ENCODE results near the gene CD300LF. TPM values are rescaled to one million over a fixed set of nuclear protein-coding genes. Genes with fewer than 3 reads are reported as not detected.

Gene CD300LF
- total RNA-seq, 1 experiment from 2014 or later, result not detected

DNA sequence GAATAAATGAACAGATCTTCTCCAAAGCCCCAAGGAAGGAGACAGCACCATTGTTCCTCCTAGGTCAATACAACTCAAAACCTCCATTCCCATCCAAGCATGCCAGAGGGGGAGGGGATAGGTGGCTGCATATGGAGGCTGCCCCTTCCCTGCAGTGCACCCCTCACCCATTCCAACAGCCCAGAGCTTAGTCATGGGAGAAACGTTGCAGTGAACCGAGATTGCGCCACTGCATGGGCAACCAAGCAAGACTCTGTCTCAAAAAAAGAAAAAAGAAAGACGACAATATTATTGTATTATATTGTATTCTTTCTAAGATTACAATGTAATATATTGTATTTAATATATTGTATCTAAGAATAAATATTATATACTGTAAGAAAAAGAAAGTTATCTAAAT, 52.8 kb downstream of the CD300LF start:
- intact Hi-C loops (cut with micrococcal nuclease), result loop anchor here (5.0 kb wide), 1 partner anchor 207 kb away; no protein-coding TSS in a partner anchor
- CTCF ChIA-PET, result no interaction called here
- no TSS peak for BruUV-seq (replicated peaks)

DNA sequence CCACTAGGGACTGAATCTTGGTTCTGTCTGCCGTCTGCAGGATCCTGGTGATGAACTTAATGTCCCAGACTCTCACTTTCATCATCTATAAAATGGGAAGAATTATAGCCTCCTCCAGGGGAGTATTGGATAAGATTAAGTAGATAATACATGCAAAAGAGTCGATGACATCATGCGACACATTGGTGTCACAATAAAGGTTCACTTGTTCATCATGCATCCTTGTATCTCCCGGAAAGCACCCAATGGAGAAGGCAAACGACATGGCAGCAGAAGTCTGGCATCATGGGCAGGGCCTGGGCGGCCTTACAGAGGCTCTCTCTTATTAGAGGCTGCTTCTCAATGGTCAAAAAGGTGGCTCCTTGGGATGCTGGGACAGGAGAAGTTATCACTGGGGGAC, 54.1 kb downstream of the CD300LF start:
- no peak for ATAC-seq
- Histone ChIP-seq H2AFZ (ENCODE audit: low read length) (no peak overlapping the region), H3K4me3 (ENCODE audit: low read length) (no peak overlapping the region), H3K36me3 (ENCODE audit: low read depth, low read length) (no peaks in the 10 kb centered on the region), H3K9ac (ENCODE audit: low read length) (no peak overlapping the region), H3K4me2 (ENCODE audit: low read length) (no peak overlapping the region), H3K27ac (ENCODE audit: low read length) (no peak overlapping the region), H3K4me1 (ENCODE audit: insufficient read depth, low read length) (no peaks in the 10 kb centered on the region), H4K20me1 (ENCODE audit: low read length) (no peaks in the 10 kb centered on the region), H3K27me3 (ENCODE audit: low read length) (peaks cover 76% of the 10 kb centered on the region), H3F3A (ENCODE audit: low read length, unreplicated experiment) (no peaks in the 10 kb centered on the region), H3K79me2 (ENCODE audit: low read length) (no peaks in the 10 kb centered on the region), H3K9me3 (ENCODE audit: low read length) (no peaks in the 10 kb centered on the region), H3K9me2 (replicated peaks; ENCODE audit: low read length) (no peaks in the 10 kb centered on the region)
- DNase-seq, result no peak
- POLR2A ChIA-PET (ENCODE audit: unreplicated experiment), result no interaction called here
- BruUV-seq (replicated peaks), result no TSS peak
- CTCF ChIA-PET, result no interaction called here
- intact Hi-C loops (cut with micrococcal nuclease), result loop anchor here (5.0 kb wide), 1 partner anchor 209 kb away; no protein-coding TSS in a partner anchor
- TF ChIP-seq EZH2 (IDR thresholded peaks at IDR 0.05; ENCODE audit: low read length, unreplicated experiment) (no peak), EZH2phosphoT487 (IDR thresholded peaks at IDR 0.05; ENCODE audit: borderline replicate concordance, low read length) (no peak)
- TF ChIP-seq, protein P1, sequence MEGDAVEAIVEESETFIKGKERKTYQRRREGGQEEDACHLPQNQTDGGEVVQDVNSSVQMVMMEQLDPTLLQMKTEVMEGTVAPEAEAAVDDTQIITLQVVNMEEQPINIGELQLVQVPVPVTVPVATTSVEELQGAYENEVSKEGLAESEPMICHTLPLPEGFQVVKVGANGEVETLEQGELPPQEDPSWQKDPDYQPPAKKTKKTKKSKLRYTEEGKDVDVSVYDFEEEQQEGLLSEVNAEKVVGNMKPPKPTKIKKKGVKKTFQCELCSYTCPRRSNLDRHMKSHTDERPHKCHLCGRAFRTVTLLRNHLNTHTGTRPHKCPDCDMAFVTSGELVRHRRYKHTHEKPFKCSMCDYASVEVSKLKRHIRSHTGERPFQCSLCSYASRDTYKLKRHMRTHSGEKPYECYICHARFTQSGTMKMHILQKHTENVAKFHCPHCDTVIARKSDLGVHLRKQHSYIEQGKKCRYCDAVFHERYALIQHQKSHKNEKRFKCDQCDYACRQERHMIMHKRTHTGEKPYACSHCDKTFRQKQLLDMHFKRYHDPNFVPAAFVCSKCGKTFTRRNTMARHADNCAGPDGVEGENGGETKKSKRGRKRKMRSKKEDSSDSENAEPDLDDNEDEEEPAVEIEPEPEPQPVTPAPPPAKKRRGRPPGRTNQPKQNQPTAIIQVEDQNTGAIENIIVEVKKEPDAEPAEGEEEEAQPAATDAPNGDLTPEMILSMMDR (conservative IDR thresholded peaks at IDR 0.05; ENCODE audit: low read depth, low read length), result no peak

More for the DNA sequence above, 52.8 kb downstream of the CD300LF start:
- Histone ChIP-seq H3K36me3 (ENCODE audit: low read depth, low read length) (no peaks in the 10 kb centered on the region), H3F3A (ENCODE audit: low read length, unreplicated experiment) (no peaks in the 10 kb centered on the region), H3K9me2 (replicated peaks; ENCODE audit: low read length) (no peaks in the 10 kb centered on the region), H3K9ac (ENCODE audit: low read length) (no peak overlapping the region), H3K27me3 (ENCODE audit: low read length) (peaks cover 76% of the 10 kb centered on the region), H2AFZ (ENCODE audit: low read length) (no peak overlapping the region), H3K27ac (ENCODE audit: low read length) (no peak overlapping the region), H4K20me1 (ENCODE audit: low read length) (no peaks in the 10 kb centered on the region), H3K9me3 (ENCODE audit: low read length) (no peaks in the 10 kb centered on the region), H3K79me2 (ENCODE audit: low read length) (no peaks in the 10 kb centered on the region), H3K4me1 (ENCODE audit: insufficient read depth, low read length) (no peaks in the 10 kb centered on the region), H3K4me2 (ENCODE audit: low read length) (no peak overlapping the region), H3K4me3 (ENCODE audit: low read length) (no peak overlapping the region)
- ATAC-seq (no peak), DNase-seq (no peak)
- TF ChIP-seq EZH2phosphoT487 (IDR thresholded peaks at IDR 0.05; ENCODE audit: borderline replicate concordance, low read length), result no peak
- TF ChIP-seq, protein P1 (conservative IDR thresholded peaks at IDR 0.05; ENCODE audit: low read depth, low read length), result no peak
- TF ChIP-seq EZH2 (IDR thresholded peaks at IDR 0.05; ENCODE audit: low read length, unreplicated experiment), result no peak
- POLR2A ChIA-PET (ENCODE audit: unreplicated experiment), result no interaction called here

DNA sequence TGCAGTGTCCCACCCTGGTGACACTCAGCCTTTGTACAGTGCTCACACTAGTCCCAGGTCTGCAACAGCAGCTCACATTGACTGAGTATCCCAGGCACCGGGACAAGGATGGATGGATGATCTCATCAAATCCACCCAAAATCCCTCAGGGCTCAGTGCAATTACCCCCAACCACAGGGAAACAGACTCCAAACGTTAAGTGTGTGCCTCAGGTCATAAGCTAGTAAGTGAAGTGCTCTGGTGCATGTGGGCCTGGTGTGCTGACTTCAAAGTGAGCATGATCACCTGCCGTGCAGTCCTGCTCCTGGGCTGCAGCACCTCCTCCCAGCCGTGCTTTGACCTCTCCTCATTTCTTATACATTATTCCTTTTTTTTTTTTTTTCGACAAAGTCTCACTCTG, 58.0 kb downstream of the CD300LF start:
- no peaks in the 10 kb centered on the region for H3K79me2 ChIP-seq (ENCODE audit: low read length)
- intact Hi-C loops (cut with micrococcal nuclease), result loop anchor here (5.0 kb wide), 1 partner anchor 213 kb away; no protein-coding TSS in a partner anchor
- H3K36me3 ChIP-seq (ENCODE audit: low read depth, low read length), result no peaks in the 10 kb centered on the region
- H3K9me2 ChIP-seq (replicated peaks; ENCODE audit: low read length), result no peaks in the 10 kb centered on the region
- no peak overlapping the region for H2AFZ ChIP-seq (ENCODE audit: low read length)
- no TSS peak for BruUV-seq (replicated peaks)
- TF ChIP-seq, protein P1 (conservative IDR thresholded peaks at IDR 0.05; ENCODE audit: low read depth, low read length), result no peak
- TF ChIP-seq EZH2phosphoT487 (IDR thresholded peaks at IDR 0.05; ENCODE audit: borderline replicate concordance, low read length) (no peak), EZH2 (IDR thresholded peaks at IDR 0.05; ENCODE audit: low read length, unreplicated experiment) (no peak)
- DNase-seq, result no peak
- no peak overlapping the region for H3K4me3 ChIP-seq (ENCODE audit: low read length)
- H4K20me1 ChIP-seq (ENCODE audit: low read length), result no peaks in the 10 kb centered on the region
- no peaks in the 10 kb centered on the region for H3F3A ChIP-seq (ENCODE audit: low read length, unreplicated experiment)
- ATAC-seq, result no peak
- H3K4me2 ChIP-seq (ENCODE audit: low read length), result no peak overlapping the region
- ChIA-PET CTCF (interaction anchor here (0.5 kb wide), 1 partner anchor 355 kb away, joined by 7 read pairs; no protein-coding TSS in a partner anchor), POLR2A (ENCODE audit: unreplicated experiment) (no interaction called here)
- H3K4me1 ChIP-seq (ENCODE audit: insufficient read depth, low read length), result no peaks in the 10 kb centered on the region
- H3K27me3 ChIP-seq (ENCODE audit: low read length), result peaks cover 88% of the 10 kb centered on the region
- H3K27ac ChIP-seq (ENCODE audit: low read length), result no peak overlapping the region
- no peak overlapping the region for H3K9ac ChIP-seq (ENCODE audit: low read length)
- H3K9me3 ChIP-seq (ENCODE audit: low read length), result no peaks in the 10 kb centered on the region

Measured in PC-3 (cell line).